ENCODE data around the gene LRRC8A.
"Not testable (repeated sequence)": the region's sequence is repeated elsewhere in the genome, so short reads cannot be mapped to it uniquely, and the experiment has no call there.

Gene LRRC8A

GRCh38 chr9:128846680-128847030, 35.3 kb upstream of the LRRC8A start:
- Histone ChIP-seq H3K36me3 (ENCODE audit: control insufficient read depth, insufficient read depth, low read length) (no peaks in the 10 kb centered on the region), H3K4me1 (ENCODE audit: control insufficient read depth, insufficient read depth, low read length) (no peaks in the 10 kb centered on the region), H3K9me3 (ENCODE audit: control insufficient read depth, low read length) (no peaks in the 10 kb centered on the region), H3K4me3 (ENCODE audit: insufficient read depth, low read depth, low read length) (no peak overlapping the region), H3K27ac (ENCODE audit: insufficient read depth, low read depth, low read length, poor library complexity, severe bottlenecking) (no peak overlapping the region), H3K27me3 (ENCODE audit: control insufficient read depth, insufficient read depth, low read length, poor library complexity, severe bottlenecking) (no peaks in the 10 kb centered on the region)
- WGBS, 2 experiments: 89 to 94% methylated on average over 3 of the region's 3 CpGs

- Histone ChIP-seq H3K9me3 (ENCODE audit: control insufficient read depth, low read length) (no peaks in the 10 kb centered on the region), H3K4me1 (ENCODE audit: control insufficient read depth, insufficient read depth, low read length) (no peaks in the 10 kb centered on the region), H3K27me3 (ENCODE audit: control insufficient read depth, insufficient read depth, low read length, poor library complexity, severe bottlenecking) (no peaks in the 10 kb centered on the region), H3K27ac (ENCODE audit: insufficient read depth, low read depth, low read length, poor library complexity, severe bottlenecking) (no peak overlapping the region), H3K4me3 (ENCODE audit: insufficient read depth, low read depth, low read length) (no peak overlapping the region), H3K36me3 (ENCODE audit: control insufficient read depth, insufficient read depth, low read length) (no peaks in the 10 kb centered on the region)
- 90 to 91% methylated on average over 1 of the region's 1 CpG for WGBS, 2 experiments
Observed at GRCh38 chr9:128847803-128848202, 34.1 kb upstream of the LRRC8A start.

DNA sequence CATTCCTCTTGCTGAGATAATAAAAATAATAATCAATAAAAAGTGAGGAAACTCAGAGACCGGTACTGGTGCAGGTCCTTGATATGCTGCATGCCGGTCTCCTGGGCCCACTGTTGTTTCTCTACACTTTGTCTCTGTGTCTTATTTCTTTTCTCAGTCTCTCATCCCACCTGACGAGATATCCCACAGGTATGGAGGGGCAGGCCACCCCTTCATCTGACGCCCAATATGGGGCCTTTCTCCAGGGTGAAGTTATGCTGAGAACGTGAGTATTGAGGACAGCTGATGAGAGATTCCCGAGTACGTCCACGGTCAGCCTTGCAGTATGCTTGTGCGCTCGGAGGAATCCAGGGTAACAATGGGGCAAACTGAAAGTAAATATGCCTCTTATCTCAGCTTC, 30.9 kb upstream of the LRRC8A start:
- H3K27me3 ChIP-seq (ENCODE audit: control insufficient read depth, insufficient read depth, low read length, poor library complexity, severe bottlenecking); H3K36me3 ChIP-seq (ENCODE audit: control insufficient read depth, insufficient read depth, low read length); H3K4me1 ChIP-seq (ENCODE audit: control insufficient read depth, insufficient read depth, low read length); H3K27ac ChIP-seq (ENCODE audit: insufficient read depth, low read depth, low read length, poor library complexity, severe bottlenecking); H3K4me3 ChIP-seq (ENCODE audit: insufficient read depth, low read depth, low read length); H3K9me3 ChIP-seq (ENCODE audit: control insufficient read depth, low read length): not testable (repeated sequence)
- WGBS, 2 experiments: 87 to 95% methylated on average over 10 of the region's 10 CpGs

GRCh38 chr9:128851779-128852600, 29.9 kb upstream of the LRRC8A start:
- 90 to 92% methylated on average over 10 of the region's 10 CpGs for WGBS, 2 experiments
- not testable (repeated sequence) for H3K4me1 ChIP-seq (ENCODE audit: control insufficient read depth, insufficient read depth, low read length); H3K27ac ChIP-seq (ENCODE audit: insufficient read depth, low read depth, low read length, poor library complexity, severe bottlenecking); H3K36me3 ChIP-seq (ENCODE audit: control insufficient read depth, insufficient read depth, low read length); H3K27me3 ChIP-seq (ENCODE audit: control insufficient read depth, insufficient read depth, low read length, poor library complexity, severe bottlenecking); H3K4me3 ChIP-seq (ENCODE audit: insufficient read depth, low read depth, low read length); H3K9me3 ChIP-seq (ENCODE audit: control insufficient read depth, low read length)

DNA sequence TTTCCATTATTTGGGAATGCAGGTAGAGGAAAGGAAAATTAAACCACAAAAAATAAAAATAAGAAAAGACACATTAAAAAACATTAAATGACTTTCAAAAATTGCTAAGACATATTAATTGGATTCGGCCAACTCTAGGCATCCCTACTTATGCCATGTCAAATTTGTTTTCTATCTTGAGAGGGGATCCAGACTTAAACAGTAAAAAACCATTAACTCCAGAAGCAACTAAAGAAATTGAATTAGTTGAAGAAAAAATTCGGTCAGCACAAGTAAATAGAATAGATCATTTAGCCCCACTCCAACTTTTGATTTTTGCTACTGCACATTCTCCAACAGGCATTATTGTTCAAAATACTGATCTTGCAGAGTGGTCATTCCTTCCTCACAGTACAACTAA, 29.3 kb upstream of the LRRC8A start:
- H3K9me3 ChIP-seq (ENCODE audit: control insufficient read depth, low read length); H3K4me1 ChIP-seq (ENCODE audit: control insufficient read depth, insufficient read depth, low read length); H3K27me3 ChIP-seq (ENCODE audit: control insufficient read depth, insufficient read depth, low read length, poor library complexity, severe bottlenecking); H3K4me3 ChIP-seq (ENCODE audit: insufficient read depth, low read depth, low read length); H3K36me3 ChIP-seq (ENCODE audit: control insufficient read depth, insufficient read depth, low read length); H3K27ac ChIP-seq (ENCODE audit: insufficient read depth, low read depth, low read length, poor library complexity, severe bottlenecking): not testable (repeated sequence)
- WGBS, 2 experiments: 88 to 94% methylated on average over 2 of the region's 2 CpGs

DNA sequence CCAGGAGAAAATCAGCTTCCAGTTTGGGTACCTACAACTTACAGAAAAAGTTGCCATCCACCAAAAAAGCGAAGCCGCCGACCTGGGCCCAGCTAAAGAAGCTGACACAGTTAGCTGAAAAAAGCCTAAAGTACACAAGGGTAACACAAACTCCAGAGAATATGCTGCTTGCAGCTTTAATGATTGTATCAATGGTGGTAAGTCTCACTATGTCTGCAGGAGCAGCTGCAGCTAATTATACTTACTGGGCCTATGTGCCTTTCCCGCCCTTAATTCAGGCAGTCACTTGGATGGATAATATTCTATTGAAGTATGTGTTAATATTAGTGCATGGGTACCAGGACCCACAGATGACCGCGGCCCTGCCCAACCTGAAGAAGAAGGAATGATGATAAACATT, 27.5 kb upstream of the LRRC8A start:
- H3K36me3 ChIP-seq (ENCODE audit: control insufficient read depth, insufficient read depth, low read length); H3K4me3 ChIP-seq (ENCODE audit: insufficient read depth, low read depth, low read length); H3K9me3 ChIP-seq (ENCODE audit: control insufficient read depth, low read length); H3K4me1 ChIP-seq (ENCODE audit: control insufficient read depth, insufficient read depth, low read length); H3K27me3 ChIP-seq (ENCODE audit: control insufficient read depth, insufficient read depth, low read length, poor library complexity, severe bottlenecking); H3K27ac ChIP-seq (ENCODE audit: insufficient read depth, low read depth, low read length, poor library complexity, severe bottlenecking): not testable (repeated sequence)
- 92 to 94% methylated on average over 4 to 6 of the region's 6 CpGs for WGBS, 2 experiments

- 91 to 92% methylated on average over 7 of the region's 7 CpGs for WGBS, 2 experiments
- H3K27ac ChIP-seq (ENCODE audit: insufficient read depth, low read depth, low read length, poor library complexity, severe bottlenecking): not testable (repeated sequence)
Observed at GRCh38 chr9:128858476-128858875, 23.5 kb upstream of the LRRC8A start.

GRCh38 chr9:128860937-128861336, 21.0 kb upstream of the LRRC8A start:
- Histone ChIP-seq H3K27me3 (ENCODE audit: control insufficient read depth, insufficient read depth, low read length, poor library complexity, severe bottlenecking) (no peaks in the 10 kb centered on the region), H3K27ac (ENCODE audit: insufficient read depth, low read depth, low read length, poor library complexity, severe bottlenecking) (no peak overlapping the region), H3K9me3 (ENCODE audit: control insufficient read depth, low read length) (no peaks in the 10 kb centered on the region), H3K36me3 (ENCODE audit: control insufficient read depth, insufficient read depth, low read length) (no peaks in the 10 kb centered on the region), H3K4me1 (ENCODE audit: control insufficient read depth, insufficient read depth, low read length) (no peaks in the 10 kb centered on the region), H3K4me3 (ENCODE audit: insufficient read depth, low read depth, low read length) (no peak overlapping the region)
- WGBS, 2 experiments: 73 to 74% methylated on average over 5 of the region's 5 CpGs

More at GRCh38 chr9:128858476-128858875, 23.5 kb upstream of the LRRC8A start:
- H3K9me3 ChIP-seq (ENCODE audit: control insufficient read depth, low read length); H3K4me3 ChIP-seq (ENCODE audit: insufficient read depth, low read depth, low read length); H3K36me3 ChIP-seq (ENCODE audit: control insufficient read depth, insufficient read depth, low read length); H3K27me3 ChIP-seq (ENCODE audit: control insufficient read depth, insufficient read depth, low read length, poor library complexity, severe bottlenecking); H3K4me1 ChIP-seq (ENCODE audit: control insufficient read depth, insufficient read depth, low read length): not testable (repeated sequence)

- WGBS, 2 experiments: 80% methylated on average over 6 of the region's 6 CpGs
- H3K27ac ChIP-seq (ENCODE audit: insufficient read depth, low read depth, low read length, poor library complexity, severe bottlenecking): no peak overlapping the region
- no peaks in the 10 kb centered on the region for H3K9me3 ChIP-seq (ENCODE audit: control insufficient read depth, low read length)
- H3K4me3 ChIP-seq (ENCODE audit: insufficient read depth, low read depth, low read length): no peak overlapping the region
- no peaks in the 10 kb centered on the region for H3K4me1 ChIP-seq (ENCODE audit: control insufficient read depth, insufficient read depth, low read length)
- no peaks in the 10 kb centered on the region for H3K27me3 ChIP-seq (ENCODE audit: control insufficient read depth, insufficient read depth, low read length, poor library complexity, severe bottlenecking)
- no peaks in the 10 kb centered on the region for H3K36me3 ChIP-seq (ENCODE audit: control insufficient read depth, insufficient read depth, low read length)
Observed at GRCh38 chr9:128861501-128861900, 20.4 kb upstream of the LRRC8A start.

DNA sequence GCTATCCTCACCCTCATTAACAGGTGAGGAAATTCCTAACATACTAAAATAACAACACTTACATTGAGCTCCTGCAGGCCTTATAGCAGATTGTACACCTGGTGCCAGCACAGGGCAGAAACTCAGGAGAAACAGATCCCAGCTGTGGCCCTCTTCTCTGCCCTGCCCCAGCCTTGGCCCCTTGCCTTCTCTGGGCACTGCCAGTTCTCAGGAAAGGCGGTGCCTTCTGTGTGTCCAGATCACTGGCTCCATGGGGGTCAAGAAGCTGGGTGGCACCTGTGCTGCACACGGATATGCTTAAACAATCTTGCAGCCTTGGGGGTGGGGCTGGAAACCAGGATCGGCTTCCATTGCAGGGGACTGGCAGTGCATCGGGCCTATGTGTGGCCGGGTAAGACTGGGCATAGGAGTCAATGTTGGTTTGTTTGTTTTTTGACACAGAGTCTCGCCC, 19.5 kb upstream of the LRRC8A start:
- Histone ChIP-seq H3K27me3 (ENCODE audit: control insufficient read depth, insufficient read depth, low read length, poor library complexity, severe bottlenecking) (no peaks in the 10 kb centered on the region), H3K36me3 (ENCODE audit: control insufficient read depth, insufficient read depth, low read length) (no peaks in the 10 kb centered on the region), H3K27ac (ENCODE audit: insufficient read depth, low read depth, low read length, poor library complexity, severe bottlenecking) (no peak overlapping the region), H3K4me3 (ENCODE audit: insufficient read depth, low read depth, low read length) (no peak overlapping the region), H3K9me3 (ENCODE audit: control insufficient read depth, low read length) (no peaks in the 10 kb centered on the region), H3K4me1 (ENCODE audit: control insufficient read depth, insufficient read depth, low read length) (no peaks in the 10 kb centered on the region)
- WGBS, 2 experiments: 95% methylated on average over 6 of the region's 6 CpGs

DNA sequence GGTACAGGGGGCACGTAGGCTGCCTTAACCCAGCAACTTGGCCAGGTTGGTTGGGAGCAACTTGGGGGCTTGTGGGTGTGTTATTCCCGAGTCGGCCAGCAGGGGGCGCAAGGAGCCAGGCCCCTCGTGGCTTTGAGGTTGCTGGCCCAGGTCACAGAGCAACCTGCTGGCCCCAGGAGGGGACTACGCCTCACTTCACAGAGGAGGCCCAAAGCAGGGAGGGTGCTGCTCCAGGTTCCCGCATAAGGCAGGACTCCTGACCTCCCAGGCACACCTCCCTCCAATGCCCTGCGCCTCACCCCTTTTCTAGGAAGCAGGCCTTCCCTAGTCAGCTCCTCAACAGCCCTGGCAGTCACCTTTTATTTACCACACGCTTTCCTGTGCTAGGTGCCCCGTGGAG, 18.3 kb upstream of the LRRC8A start:
- no peaks in the 10 kb centered on the region for H3K27me3 ChIP-seq (ENCODE audit: control insufficient read depth, insufficient read depth, low read length, poor library complexity, severe bottlenecking)
- no peak overlapping the region for H3K4me3 ChIP-seq (ENCODE audit: insufficient read depth, low read depth, low read length)
- H3K27ac ChIP-seq (ENCODE audit: insufficient read depth, low read depth, low read length, poor library complexity, severe bottlenecking): no peak overlapping the region
- H3K9me3 ChIP-seq (ENCODE audit: control insufficient read depth, low read length): no peaks in the 10 kb centered on the region
- no peaks in the 10 kb centered on the region for H3K4me1 ChIP-seq (ENCODE audit: control insufficient read depth, insufficient read depth, low read length)
- WGBS, 2 experiments: 32 to 36% methylated on average over 10 of the region's 10 CpGs
- H3K36me3 ChIP-seq (ENCODE audit: control insufficient read depth, insufficient read depth, low read length): no peaks in the 10 kb centered on the region
